ENCODE measurements around the gene TWNK.

- TF ChIP-seq, protein P1, sequence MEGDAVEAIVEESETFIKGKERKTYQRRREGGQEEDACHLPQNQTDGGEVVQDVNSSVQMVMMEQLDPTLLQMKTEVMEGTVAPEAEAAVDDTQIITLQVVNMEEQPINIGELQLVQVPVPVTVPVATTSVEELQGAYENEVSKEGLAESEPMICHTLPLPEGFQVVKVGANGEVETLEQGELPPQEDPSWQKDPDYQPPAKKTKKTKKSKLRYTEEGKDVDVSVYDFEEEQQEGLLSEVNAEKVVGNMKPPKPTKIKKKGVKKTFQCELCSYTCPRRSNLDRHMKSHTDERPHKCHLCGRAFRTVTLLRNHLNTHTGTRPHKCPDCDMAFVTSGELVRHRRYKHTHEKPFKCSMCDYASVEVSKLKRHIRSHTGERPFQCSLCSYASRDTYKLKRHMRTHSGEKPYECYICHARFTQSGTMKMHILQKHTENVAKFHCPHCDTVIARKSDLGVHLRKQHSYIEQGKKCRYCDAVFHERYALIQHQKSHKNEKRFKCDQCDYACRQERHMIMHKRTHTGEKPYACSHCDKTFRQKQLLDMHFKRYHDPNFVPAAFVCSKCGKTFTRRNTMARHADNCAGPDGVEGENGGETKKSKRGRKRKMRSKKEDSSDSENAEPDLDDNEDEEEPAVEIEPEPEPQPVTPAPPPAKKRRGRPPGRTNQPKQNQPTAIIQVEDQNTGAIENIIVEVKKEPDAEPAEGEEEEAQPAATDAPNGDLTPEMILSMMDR (IDR thresholded peaks at IDR 0.05): no peak
- TF ChIP-seq POLR2A (IDR thresholded peaks at IDR 0.05): no peak
Measured at GRCh38 chr10:100980311-100980710, 7.0 kb upstream of the TWNK start.
